Measurements from ENCODE around the gene KATNB1.

The KATNB1 gene

GRCh38 chr16:57798953-57799599 is 63.5 kb downstream of the KATNB1 start:
- DNase-seq: no peak

- no peak for DNase-seq
These were observed 64.1 kb downstream of the KATNB1 start for GRCh38 chr16:57799600-57800199.

GRCh38 chr16:57800200-57801097 is 64.9 kb downstream of the KATNB1 start:
- DNase-seq: no peak

GRCh38 chr16:57801098-57801808 is 65.7 kb downstream of the KATNB1 start:
- DNase-seq: peak; percentile 43

GRCh38 chr16:57801809-57802340 is 66.3 kb downstream of the KATNB1 start:
- no peak for DNase-seq

- peak; percentile 49 for DNase-seq
These were observed 67.0 kb downstream of the KATNB1 start, which contains the start of gene KIFC3 for GRCh38 chr16:57802341-57803133. Gene KIFC3 (minus strand): TSS chr16:57802491. CDS start chr16:57798243, 4,248 bp downstream.

GRCh38 chr16:57803134-57803990 is 67.8 kb downstream of the KATNB1 start:
- DNase-seq: no peak

- DNase-seq: no peak
These were observed 68.7 kb downstream of the KATNB1 start for GRCh38 chr16:57804111-57804837.

- DNase-seq: no peak
These were observed 69.6 kb downstream of the KATNB1 start for GRCh38 chr16:57805176-57805575.

Data from kidney glomerular epithelial cell (primary cell).